DMS79 (cell line): ENCODE data around the gene WDR5.

Source experiments
- DNase-seq: peaks from one replicate; lab custom pipeline; 2025; lab: John Stamatoyannopoulos, UW

WDR5 gene

GRCh38 chr9:134174526-134175290 is 38.8 kb downstream of the WDR5 start:
- no peak for DNase-seq

- DNase-seq: no peak
Measured at GRCh38 chr9:134175291-134175807, 39.5 kb downstream of the WDR5 start.

- DNase-seq: no peak
Measured at GRCh38 chr9:134175808-134176598, 40.1 kb downstream of the WDR5 start.

- DNase-seq: no peak
Measured at GRCh38 chr9:134176599-134176968, 40.7 kb downstream of the WDR5 start.

GRCh38 chr9:134177186-134177585 is 41.3 kb downstream of the WDR5 start:
- no peak for DNase-seq

- DNase-seq: no peak
Measured at GRCh38 chr9:134177624-134178393, 41.9 kb downstream of the WDR5 start.

GRCh38 chr9:134178394-134178767 is 42.5 kb downstream of the WDR5 start:
- DNase-seq: no peak

GRCh38 chr9:134178768-134179551 is 43.1 kb downstream of the WDR5 start:
- no peak for DNase-seq

GRCh38 chr9:134179595-134179917 is 43.7 kb downstream of the WDR5 start:
- DNase-seq: no peak

- DNase-seq: no peak
Measured at GRCh38 chr9:134179918-134180785, 44.3 kb downstream of the WDR5 start.

GRCh38 chr9:134180786-134181647 is 45.1 kb downstream of the WDR5 start:
- no peak for DNase-seq

GRCh38 chr9:134181648-134182034 is 45.8 kb downstream of the WDR5 start:
- DNase-seq: no peak

- DNase-seq: no peak
Measured at GRCh38 chr9:134182554-134183085, 46.7 kb downstream of the WDR5 start.

- no peak for DNase-seq
Measured at GRCh38 chr9:134185536-134186011, 49.7 kb downstream of the WDR5 start.

- no peak for DNase-seq
Measured at GRCh38 chr9:134186471-134187109, 50.7 kb downstream of the WDR5 start.

- DNase-seq: no peak
Measured at GRCh38 chr9:134187110-134187531, 51.2 kb downstream of the WDR5 start.

GRCh38 chr9:134187891-134188385 is 52.1 kb downstream of the WDR5 start:
- no peak for DNase-seq

- DNase-seq: no peak
Measured at GRCh38 chr9:134188386-134189144, 52.7 kb downstream of the WDR5 start.
